Stimulated activated CD4-positive, alpha-beta T cell treated with anti-CD3 and anti-CD28 coated beads, Interleukin-2, amount 100 ng/mL, for 4 hours (primary cell): ENCODE results near the gene PLXDC1.
"Not testable (repeated sequence)": the region's sequence is repeated elsewhere in the genome, so short reads cannot be mapped to it uniquely, and the experiment has no call there.

Experiments
- DNase-seq: peaks from one replicate; pipeline ENCODE4 v3.0.0-alpha.2; 2020; ENCODE audit warnings: low read depth

Gene PLXDC1

GRCh38 chr17:39153599-39154051 is 2.2 kb upstream of the PLXDC1 start:
- peak; percentile 84 for DNase-seq

GRCh38 chr17:39151943-39152818 is 744 bp upstream of the PLXDC1 start:
- DNase-seq: no peak

DNA sequence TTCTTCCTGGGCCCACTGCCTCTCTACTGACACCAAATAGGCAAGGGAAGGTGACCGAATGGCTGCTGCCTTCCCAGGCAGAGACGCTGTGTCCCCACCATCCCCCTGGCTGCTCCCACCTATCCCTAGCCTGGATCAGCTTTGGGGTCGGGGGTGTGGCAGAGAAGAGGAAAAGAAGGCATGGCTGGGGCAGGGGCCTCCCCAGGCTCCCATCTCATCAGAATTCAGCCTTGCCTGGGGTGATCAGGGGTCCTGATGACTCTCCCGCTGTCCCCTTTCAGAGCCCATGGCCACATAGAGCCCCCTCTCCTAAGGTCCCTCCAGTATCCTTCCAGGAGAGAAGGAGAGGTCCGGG is 665 bp downstream of the PLXDC1 start:
- DNase-seq: no peak

DNA sequence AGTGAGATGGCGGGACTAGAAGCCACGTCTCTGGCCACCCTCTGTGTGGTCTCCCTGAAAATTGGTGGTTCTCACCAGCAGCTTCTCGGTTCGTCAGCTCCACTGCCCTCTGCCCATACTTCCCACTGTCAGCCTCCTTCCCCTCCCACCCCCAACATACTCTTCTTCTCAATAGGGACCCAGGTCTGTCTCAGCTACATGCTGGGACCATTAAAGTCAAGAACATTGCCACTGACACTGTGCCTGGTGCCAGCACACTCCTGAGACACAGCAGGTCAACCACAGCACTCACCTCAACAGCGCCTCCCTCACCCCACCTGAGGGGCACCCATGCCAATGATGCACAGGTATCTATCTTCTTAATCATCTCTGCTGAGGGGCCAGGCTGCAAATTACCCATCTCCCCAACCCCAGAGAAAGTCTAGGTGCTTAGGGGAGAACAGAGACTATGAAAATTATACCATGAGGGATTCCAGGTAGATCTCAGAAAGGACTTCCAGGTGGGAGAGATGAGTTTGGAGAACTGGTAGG is 1.3 kb downstream of the PLXDC1 start:
- DNase-seq: no peak

DNA sequence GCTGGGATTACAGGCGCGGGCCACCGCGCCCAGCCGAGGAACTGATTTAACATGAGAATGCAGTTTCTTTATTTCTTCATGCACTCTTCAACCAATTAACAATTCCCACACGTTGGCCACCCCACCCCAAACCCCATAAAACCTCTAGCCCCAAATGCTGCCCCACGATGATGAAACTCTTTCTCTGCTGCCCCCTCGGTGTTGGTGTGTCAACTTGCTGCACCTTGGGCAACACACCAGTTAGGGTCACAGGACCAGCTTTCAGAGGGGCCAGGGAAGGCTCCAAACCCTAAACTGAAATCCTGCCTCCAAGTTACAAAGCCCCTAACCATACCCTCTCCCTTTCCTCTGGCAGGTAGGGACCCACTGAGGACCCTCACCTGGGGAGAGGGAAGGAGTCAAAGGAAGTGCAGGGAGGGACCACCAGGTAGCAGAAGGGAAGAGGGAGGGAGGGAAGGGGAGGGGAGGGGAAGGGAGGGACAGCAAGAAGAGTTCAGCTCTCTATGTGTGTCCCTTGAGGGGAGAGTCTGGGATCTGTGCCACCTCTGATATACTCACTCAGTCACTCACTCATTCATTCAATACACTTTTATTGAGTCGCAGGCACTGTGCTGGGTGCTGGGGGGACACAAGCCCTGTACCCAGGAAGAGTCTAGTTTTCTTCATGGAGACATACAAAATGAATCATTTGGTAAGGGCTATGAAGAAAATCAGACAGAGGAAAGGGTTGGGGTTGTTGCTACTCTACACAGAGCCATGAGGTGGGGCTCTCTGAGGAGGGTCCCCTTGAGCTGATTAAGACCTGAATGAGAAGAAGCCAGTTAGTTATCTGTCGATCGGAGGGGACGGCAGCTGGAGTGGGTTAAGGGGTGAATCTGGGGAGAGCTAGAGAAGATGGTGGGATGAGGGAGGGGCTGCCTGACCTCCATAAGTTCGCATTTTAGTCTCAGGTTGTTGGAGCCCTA is 3.9 kb downstream of the PLXDC1 start:
- no peak for DNase-seq

DNA sequence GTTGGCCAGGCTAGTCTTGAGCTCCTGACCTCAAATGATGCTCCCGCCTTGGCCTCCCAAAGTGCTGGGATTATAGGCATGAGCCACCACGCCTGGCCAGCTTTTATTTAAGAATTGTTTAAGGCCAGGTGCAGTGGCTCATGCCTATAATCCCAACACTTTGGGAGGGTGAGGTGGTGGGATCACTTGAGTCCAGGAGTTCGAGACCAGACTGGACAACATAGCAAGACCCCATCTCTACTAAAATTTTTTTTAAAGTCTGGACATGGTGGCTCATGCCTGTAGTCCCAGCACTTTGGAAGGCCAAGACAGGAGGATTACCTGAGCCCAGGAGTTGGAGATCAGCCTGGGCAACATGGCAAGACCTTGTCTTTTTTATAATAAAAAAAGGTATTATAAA is 5.2 kb downstream of the PLXDC1 start:
- no peak for DNase-seq

- DNase-seq: no peak
These were observed 6.3 kb downstream of the PLXDC1 start for GRCh38 chr17:39145143-39145542.

DNA sequence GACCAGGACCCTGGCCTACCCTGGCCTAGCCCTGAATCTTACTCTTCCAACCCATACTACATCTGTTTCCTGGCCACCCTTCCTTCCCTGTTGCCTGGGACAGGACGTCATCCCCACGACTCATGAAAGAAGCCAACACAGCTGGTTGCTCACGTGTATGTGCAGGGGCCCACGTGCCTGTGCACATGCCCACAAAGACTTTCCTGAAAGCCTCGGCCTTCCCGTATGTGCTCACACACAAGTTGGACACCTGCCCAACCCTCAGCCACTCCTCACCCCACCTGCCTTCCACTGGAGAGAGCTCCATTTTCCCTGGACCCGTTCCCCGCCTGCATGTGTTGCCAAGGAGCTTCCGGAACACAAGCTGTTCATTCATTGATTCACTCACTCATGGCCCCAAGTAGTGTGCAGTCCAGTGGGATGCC is 7.0 kb downstream of the PLXDC1 start:
- no peak for DNase-seq

- DNase-seq: no peak
These were observed 7.8 kb downstream of the PLXDC1 start for GRCh38 chr17:39143552-39144093.

GRCh38 chr17:39141915-39142664 is 9.3 kb downstream of the PLXDC1 start:
- DNase-seq: no peak

DNA sequence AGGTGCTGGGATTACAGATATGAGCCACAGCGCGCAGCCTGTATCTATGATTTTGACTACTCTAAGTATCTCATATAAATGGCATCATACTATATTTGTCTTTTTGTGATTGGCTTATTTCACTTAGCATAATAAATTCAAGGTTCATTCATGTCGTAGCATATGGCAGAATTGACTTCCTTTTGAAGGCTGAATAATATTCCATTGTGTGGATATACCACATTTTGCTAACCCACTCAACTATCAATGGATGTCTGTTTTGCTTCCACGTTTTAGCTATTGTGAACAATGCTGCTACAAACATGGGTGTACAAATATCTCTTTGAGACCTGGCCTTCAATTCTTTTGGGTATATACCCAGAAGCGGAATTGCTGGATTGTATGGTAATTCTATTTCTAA is 10.1 kb downstream of the PLXDC1 start:
- no peak for DNase-seq

DNA sequence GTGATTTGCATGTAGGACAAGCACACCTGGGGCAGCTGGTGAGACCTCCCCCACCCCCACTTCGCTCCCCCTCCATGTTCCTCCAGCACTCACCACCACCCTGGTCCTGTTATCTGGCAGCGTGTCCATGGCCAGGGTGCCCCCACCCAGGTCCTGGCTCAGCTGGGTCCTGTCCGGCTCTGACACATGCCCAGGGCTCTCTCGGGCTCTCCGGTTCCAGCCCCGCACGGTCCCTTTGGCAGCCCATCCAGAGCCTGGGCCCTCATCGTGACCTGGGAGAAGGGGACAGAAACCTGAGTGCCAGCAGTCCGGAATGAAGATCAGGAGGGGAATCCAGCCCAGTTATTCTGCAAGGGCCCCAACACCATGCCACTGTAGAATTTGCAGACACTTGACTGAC is 11.9 kb downstream of the PLXDC1 start:
- no peak for DNase-seq

GRCh38 chr17:39139161-39139511 is 12.3 kb downstream of the PLXDC1 start:
- no peak for DNase-seq

DNA sequence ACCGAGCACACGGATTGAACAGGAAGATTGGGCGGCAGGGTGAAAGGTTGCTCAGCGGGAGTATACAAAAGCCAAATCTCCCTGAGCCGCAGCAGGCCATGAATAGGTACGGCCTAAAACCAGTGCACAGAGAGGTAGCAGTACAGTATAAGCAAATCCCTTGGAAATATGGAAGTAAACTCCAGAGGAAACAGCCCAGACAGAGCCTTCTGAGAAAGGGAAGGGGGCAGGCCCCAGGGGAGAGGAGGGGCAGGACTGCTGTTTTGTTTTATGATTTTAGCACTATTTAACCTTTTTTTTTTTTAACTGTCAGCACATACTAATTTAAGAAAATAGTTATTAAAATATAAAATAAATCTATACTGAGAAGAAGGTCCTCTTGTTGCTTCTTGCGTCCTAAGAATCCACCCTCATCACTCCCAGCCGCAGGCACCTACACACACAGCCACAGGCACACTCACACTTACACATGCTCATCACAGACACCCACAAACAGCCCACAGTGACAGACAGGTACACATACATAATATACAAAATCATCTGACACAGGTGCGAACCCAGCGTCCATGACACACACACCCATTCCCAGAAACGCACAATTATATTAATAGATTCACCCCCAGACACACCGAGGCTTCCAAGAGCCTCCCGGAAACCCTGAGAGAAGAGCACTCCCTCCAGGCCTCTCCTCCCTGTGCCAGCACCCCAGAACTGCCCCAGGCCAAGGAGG is 12.8 kb downstream of the PLXDC1 start:
- no peak for DNase-seq

DNA sequence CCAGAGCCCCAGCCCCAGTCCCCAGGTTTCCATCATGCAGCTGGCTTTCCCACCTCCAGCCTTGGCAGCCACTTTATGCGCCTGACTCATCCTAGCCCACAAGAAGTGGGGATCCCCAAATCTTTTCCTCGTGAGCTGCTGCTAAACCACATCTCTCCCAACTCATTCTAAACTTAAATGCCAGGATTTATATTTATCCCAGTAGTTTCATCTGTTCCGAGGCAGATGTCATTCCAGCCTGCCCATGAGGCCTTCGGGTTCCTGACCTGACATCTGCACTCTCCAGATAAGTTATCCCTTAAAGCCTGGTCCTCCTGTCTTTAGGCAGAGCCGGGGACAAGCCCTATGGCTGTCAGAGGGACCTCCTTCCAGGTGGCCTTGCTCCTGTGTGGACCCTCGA is 16.6 kb downstream of the PLXDC1 start:
- no peak for DNase-seq

- DNase-seq: no peak
These were observed 19.2 kb downstream of the PLXDC1 start for GRCh38 chr17:39132192-39132610.

DNA sequence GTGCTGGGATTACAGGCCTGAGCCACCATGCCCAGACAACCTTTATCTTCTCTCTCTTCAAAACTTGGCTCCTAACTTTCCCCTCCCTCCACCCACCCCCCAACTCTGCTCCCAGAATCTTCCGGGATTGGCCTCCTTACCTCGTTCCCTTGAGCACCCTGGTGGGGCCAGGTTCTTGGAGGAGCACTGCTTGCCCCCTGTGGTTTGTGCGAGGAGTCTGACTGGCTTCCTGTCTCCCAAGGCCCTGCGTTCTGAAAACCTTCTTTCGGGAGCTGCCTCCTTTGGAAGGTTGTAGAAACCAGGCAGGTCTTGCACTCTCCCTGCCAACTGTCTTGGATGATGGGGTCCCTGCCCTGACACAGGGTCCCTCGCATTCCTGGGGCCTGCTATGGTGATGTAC is 19.8 kb downstream of the PLXDC1 start:
- no peak for DNase-seq

DNA sequence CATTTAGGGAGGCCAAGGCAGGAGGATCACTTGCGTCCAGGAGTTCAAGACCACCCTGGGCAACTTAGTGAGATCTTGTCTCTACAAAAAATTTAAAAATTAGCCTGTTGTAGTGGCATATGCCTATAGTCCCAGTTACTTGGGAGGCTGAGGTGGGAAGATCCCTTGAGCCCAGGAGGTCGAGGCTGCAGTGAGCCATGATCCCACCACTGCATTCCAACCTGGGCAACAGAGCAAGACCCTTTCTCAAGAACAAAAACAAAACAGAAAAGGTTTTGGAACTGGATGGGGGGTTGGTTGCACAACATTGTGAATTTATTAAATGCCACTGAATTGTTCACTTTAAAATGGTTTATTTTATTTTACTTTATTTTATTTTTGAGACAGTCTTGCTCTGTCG is 21.2 kb downstream of the PLXDC1 start:
- no peak for DNase-seq

DNA sequence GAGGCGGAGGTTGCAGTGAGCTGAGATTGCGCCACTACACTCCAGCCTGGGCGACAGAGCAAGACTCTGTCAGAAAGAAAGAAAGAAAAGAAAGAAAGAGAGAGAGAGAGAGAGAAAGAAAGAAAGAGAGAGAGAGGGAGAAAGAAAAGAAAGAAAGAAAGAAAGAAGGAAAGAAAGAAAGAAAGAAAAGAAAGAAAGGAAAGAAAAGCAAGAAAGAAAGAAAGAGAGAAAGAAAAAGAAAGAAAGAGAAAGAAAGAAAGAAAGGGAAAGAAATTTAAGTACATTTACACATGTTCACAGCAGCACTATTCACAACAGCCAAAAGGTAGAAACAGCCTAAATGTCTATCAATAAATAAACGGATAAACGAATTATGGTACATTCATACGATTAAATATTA is 21.9 kb downstream of the PLXDC1 start:
- not testable (repeated sequence) for DNase-seq

- DNase-seq: no peak
These were observed 25.0 kb downstream of the PLXDC1 start for GRCh38 chr17:39126436-39126835.
